ENCODE data around the gene RABGGTA. TPM values are rescaled to one million over a fixed set of nuclear protein-coding genes. Genes with fewer than 3 reads are reported as not detected.

RABGGTA gene
- total RNA-seq, 1 donor from 2014 or later, result 32.6 TPM

DNA sequence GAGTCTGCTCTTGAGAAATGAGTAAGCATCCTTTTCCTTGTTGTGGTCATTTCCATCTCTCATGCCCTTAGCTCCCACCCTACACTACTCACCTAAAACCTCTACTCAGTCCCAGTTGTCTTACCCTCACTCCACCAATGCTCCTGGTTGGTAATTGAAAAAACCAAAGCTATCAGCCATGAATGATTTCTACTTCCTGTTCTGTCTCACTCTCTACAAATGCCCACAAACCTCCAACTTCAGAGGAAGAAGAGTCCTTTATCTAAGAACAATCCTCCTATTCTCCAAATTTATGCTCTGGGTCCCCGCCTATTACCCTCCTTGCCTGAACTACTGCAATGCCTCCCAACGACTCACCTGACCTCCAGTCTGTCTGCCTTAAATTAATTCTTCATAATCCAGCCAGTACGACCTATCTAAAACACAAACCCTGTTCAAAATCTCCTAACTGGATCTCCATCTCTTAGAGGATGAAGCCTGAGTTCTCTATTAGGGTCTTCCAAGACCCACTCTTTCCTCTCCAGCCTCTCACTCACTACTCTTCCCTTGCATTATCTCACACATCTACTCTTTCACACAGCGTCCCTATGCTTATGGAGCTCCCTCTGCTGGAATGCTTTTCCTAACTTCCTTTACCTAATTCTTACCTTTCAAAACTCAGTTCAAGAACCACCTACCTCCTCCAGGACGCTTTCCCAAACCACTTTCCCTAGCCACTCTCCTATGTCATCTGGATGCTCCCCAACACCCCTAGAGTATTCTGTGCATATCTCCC, 26.0 kb upstream of the RABGGTA start:
- Histone ChIP-seq H3K36me3 (ENCODE audit: control insufficient read depth, insufficient read depth, low read length) (peaks cover 22% of the 10 kb centered on the region), H3K4me3 (ENCODE audit: low read depth, low read length) (no peak overlapping the region), H3K27me3 (ENCODE audit: control insufficient read depth, insufficient read depth, low read length) (no peaks in the 10 kb centered on the region)
- DNase-seq (ENCODE audit: low read depth) (peak; percentile 72), FAIRE-seq (no peak)
- TF ChIP-seq, protein P1, sequence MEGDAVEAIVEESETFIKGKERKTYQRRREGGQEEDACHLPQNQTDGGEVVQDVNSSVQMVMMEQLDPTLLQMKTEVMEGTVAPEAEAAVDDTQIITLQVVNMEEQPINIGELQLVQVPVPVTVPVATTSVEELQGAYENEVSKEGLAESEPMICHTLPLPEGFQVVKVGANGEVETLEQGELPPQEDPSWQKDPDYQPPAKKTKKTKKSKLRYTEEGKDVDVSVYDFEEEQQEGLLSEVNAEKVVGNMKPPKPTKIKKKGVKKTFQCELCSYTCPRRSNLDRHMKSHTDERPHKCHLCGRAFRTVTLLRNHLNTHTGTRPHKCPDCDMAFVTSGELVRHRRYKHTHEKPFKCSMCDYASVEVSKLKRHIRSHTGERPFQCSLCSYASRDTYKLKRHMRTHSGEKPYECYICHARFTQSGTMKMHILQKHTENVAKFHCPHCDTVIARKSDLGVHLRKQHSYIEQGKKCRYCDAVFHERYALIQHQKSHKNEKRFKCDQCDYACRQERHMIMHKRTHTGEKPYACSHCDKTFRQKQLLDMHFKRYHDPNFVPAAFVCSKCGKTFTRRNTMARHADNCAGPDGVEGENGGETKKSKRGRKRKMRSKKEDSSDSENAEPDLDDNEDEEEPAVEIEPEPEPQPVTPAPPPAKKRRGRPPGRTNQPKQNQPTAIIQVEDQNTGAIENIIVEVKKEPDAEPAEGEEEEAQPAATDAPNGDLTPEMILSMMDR (IDR thresholded peaks at IDR 0.05; ENCODE audit: insufficient read depth, low read length, severe bottlenecking), result peak; percentile 77

DNA sequence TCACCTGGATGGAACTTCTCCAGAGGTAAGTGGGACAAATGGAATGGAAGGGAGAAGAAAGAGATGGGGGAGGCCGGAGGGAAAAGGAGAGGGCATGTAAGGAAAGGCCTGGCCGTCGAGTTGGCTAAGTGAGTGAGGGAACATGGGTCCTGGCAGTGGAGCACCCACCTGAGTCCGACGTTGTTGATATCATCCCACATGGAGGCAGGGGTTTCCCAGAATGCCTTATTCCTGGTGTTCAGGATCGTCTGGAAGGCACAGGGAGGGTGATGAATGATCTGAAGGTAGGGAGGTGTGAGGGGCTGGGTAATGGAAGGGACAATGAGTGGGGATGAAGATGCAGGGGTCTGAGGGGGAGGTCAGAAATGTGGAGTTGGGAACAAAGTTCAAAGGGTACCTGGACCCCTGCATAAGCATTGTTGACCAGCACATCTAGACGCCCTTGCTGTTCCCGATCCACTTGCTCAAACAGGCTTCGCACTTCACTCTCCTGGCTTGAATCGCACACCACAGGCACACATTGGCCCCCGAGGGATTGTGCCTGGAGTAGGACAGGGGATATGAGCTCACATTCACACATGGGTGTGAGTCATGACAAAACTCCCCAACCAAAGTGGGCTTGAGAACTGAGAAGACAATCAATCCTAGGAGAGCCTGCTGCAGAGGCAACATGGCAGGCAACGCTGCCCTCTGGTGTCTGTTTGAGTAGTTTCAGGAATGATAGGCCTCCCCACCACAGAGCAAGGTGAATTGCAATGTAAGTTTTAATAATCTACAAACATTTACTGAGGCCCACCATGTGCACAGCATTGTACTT, 25.2 kb upstream of the RABGGTA start:
- DNase-seq (ENCODE audit: low read depth), result peak; percentile 94
- peak; percentile 55 for FAIRE-seq
- H3K27me3 ChIP-seq (ENCODE audit: control insufficient read depth, insufficient read depth, low read length), result no peaks in the 10 kb centered on the region
- peaks cover 24% of the 10 kb centered on the region for H3K36me3 ChIP-seq (ENCODE audit: control insufficient read depth, insufficient read depth, low read length)
- TF ChIP-seq, protein P1 (IDR thresholded peaks at IDR 0.05; ENCODE audit: insufficient read depth, low read length, severe bottlenecking), result peak; percentile 75
- no peak overlapping the region for H3K4me3 ChIP-seq (ENCODE audit: low read depth, low read length)

DNA sequence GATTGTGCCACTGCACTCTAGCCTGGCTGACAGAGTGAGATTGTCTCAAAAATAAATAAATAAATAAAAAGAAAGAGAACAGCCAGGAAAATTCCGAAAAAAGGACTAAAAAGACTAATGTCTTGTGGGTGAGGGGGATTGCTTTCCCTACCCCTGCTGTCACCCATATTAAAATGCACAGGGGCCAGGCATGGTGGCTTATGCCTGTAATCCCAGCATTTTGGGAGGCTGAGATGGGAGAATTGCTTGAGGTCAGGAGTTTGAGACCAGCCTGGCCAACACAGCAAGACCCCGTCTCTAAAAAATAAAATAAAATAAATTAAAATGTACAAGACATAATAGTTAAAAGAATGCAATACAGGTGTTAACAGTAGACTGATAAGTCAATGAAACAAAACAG, 22.1 kb upstream of the RABGGTA start:
- TF ChIP-seq, protein P1 (IDR thresholded peaks at IDR 0.05; ENCODE audit: insufficient read depth, low read length, severe bottlenecking), result no peak
- FAIRE-seq (no peak), DNase-seq (ENCODE audit: low read depth) (no peak)
- no peaks in the 10 kb centered on the region for H3K27me3 ChIP-seq (ENCODE audit: control insufficient read depth, insufficient read depth, low read length)
- peaks cover 36% of the 10 kb centered on the region for H3K36me3 ChIP-seq (ENCODE audit: control insufficient read depth, insufficient read depth, low read length)
- H3K4me3 ChIP-seq (ENCODE audit: low read depth, low read length), result no peak overlapping the region

DNA sequence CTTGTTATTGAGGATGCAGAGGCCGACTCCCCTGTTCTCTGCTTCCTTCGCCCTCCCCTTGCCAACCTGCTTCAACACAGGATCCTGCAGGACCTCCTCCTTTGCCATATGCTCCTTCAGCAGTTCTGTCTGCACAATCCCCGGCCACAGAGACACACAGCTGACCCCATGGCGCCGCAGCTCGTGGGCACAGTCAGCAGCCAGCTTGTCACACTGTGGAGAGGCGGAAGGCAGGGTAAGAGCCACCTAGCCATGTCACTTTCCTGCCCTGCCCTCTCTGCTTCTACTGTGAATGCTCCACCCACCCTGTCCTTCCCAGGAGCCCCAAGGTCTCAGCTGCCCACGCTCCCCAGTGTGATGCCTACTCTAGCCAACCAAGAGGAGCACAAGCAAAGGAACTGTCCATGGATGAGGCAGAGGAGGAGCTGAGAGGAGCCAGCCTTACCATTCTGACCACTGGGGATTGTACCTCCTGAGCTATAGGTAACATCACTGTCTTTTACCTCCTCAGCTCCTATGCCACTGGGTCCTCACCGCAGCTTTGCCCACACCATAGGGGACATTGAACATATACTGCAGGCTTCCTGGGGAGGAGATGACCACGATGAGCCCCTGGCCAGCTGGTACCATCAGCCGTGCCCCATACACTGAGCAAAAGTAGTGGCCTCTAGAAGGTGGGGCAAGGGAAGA, 20.9 kb upstream of the RABGGTA start:
- H3K36me3 ChIP-seq (ENCODE audit: control insufficient read depth, insufficient read depth, low read length), result peaks cover 36% of the 10 kb centered on the region

DNA sequence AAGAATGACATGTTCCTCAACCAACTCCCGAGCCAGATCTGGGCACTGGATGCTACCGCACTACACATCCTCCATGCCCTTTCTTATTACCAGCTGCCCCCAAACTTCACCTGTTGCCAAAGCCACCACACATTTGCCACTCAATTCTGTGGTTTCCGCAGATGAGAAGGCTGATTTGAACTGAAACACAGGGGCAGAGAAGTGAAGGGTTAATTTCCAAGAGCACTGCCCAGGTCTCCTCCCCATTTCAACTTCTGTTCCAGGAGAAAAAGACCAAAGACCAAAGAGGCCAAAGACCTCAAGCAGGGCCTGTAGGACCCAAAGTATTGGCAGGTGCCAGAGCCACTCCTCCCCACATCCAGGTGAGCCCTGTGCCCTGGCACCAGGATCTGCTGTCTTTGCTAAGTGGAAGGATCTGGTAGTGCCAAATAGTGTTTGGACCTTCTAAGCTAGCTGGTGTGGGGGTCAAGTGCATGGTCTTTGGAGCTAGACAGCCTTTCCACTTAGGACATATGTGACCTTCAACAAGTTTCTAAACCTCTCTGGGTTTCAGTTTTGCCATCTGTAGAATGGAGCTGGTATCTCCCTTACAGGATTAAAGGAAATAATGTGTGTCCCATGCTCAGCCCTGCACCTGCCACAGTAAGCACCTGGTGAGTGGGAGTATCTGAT, 20.2 kb upstream of the RABGGTA start:
- DNase-seq (ENCODE audit: low read depth) (no peak), FAIRE-seq (no peak)
- TF ChIP-seq, protein P1 (IDR thresholded peaks at IDR 0.05; ENCODE audit: insufficient read depth, low read length, severe bottlenecking), result no peak
- Histone ChIP-seq H3K4me3 (ENCODE audit: low read depth, low read length) (no peak overlapping the region), H3K27me3 (ENCODE audit: control insufficient read depth, insufficient read depth, low read length) (no peaks in the 10 kb centered on the region), H3K36me3 (ENCODE audit: control insufficient read depth, insufficient read depth, low read length) (peaks cover 36% of the 10 kb centered on the region)

More for the DNA sequence above, 20.9 kb upstream of the RABGGTA start:
- TF ChIP-seq, protein P1 (IDR thresholded peaks at IDR 0.05; ENCODE audit: insufficient read depth, low read length, severe bottlenecking), result no peak
- Histone ChIP-seq H3K4me3 (ENCODE audit: low read depth, low read length) (no peak overlapping the region), H3K27me3 (ENCODE audit: control insufficient read depth, insufficient read depth, low read length) (no peaks in the 10 kb centered on the region)
- no peak for FAIRE-seq
- DNase-seq (ENCODE audit: low read depth), result no peak
